NCI-H1092 treated with DMSO at 0.1 percent for 48 hours (cell line): ENCODE results near the gene FAM13B.
"Not testable (repeated sequence)": the region's sequence is repeated elsewhere in the genome, so short reads cannot be mapped to it uniquely, and the experiment has no call there.

Source experiments
- DNase-seq: peaks from one replicate; lab custom pipeline; 2025; lab: John Stamatoyannopoulos, UW

FAM13B gene

GRCh38 chr5:138032572-138033385 lies at the start of gene FAM13B:
TSS of gene FAM13B (minus strand) at chr5:138033079. CDS start at chr5:138019111, 13,968 bp downstream.
- peak; percentile 73 for DNase-seq

GRCh38 chr5:138082033-138082432 lies 49.2 kb upstream of the FAM13B start:
- no peak for DNase-seq

GRCh38 chr5:138078006-138078643 lies 45.2 kb upstream of the FAM13B start:
- DNase-seq, result no peak

- peak; percentile 22 for DNase-seq
Measured at GRCh38 chr5:138077064-138077696, 44.3 kb upstream of the FAM13B start.

GRCh38 chr5:138070026-138070425 lies 37.1 kb upstream of the FAM13B start:
- not testable (repeated sequence) for DNase-seq

GRCh38 chr5:138068742-138069600 lies 36.1 kb upstream of the FAM13B start:
- peak; percentile 32 for DNase-seq

- no peak for DNase-seq
Measured at GRCh38 chr5:138067945-138068344, 35.1 kb upstream of the FAM13B start.

- DNase-seq, result no peak
Measured at GRCh38 chr5:138065102-138065501, 32.2 kb upstream of the FAM13B start.

GRCh38 chr5:138064526-138064925 lies 31.6 kb upstream of the FAM13B start:
- no peak for DNase-seq

- no peak for DNase-seq
Measured at GRCh38 chr5:138054847-138055558, 22.1 kb upstream of the FAM13B start.

- DNase-seq, result no peak
Measured at GRCh38 chr5:138054206-138054605, 21.3 kb upstream of the FAM13B start.

- DNase-seq, result no peak
Measured at GRCh38 chr5:138053554-138053953, 20.7 kb upstream of the FAM13B start.

GRCh38 chr5:138052718-138053117 lies 19.8 kb upstream of the FAM13B start:
- not testable (repeated sequence) for DNase-seq

- DNase-seq, result no peak
Measured at GRCh38 chr5:138051441-138052296, 18.8 kb upstream of the FAM13B start.

GRCh38 chr5:138045283-138045682 lies 12.4 kb upstream of the FAM13B start:
- DNase-seq, result not testable (repeated sequence)

GRCh38 chr5:138038826-138039225 lies 5.9 kb upstream of the FAM13B start:
- no peak for DNase-seq

GRCh38 chr5:138037907-138038633 lies 5.2 kb upstream of the FAM13B start:
- no peak for DNase-seq

- no peak for DNase-seq
Measured at GRCh38 chr5:138037271-138037670, 4.4 kb upstream of the FAM13B start.
